Stomach (tissue), 9 donors: ENCODE measurements around the gene IL10RB. TPM values are rescaled to one million over a fixed set of nuclear protein-coding genes. Genes with fewer than 3 reads are reported as not detected.
A peak's percentile ranks its signal among the peaks of the same experiment; 100 is the strongest.
"Not testable (repeated sequence)": the region's sequence is repeated elsewhere in the genome, so short reads cannot be mapped to it uniquely, and the experiment has no call there.

ENCODE experiments used
- DNase-seq, 2 donors: peaks; one replicate each; pipeline versions ENCODE4 v3.0.0 to v3.0.0-alpha.2; 2013 to 2019
- H3K27ac ChIP-seq, 5 donors: fragments of 200-600 bp in 4 of 5; sonication (generic) in 4 of 5; one replicate each; pipeline ENCODE4 v1.5.1; 2013 to 2019; ENCODE audit warnings: mild to moderate bottlenecking in 1 of 5, moderate library complexity in 1 of 5
- H3K27me3 ChIP-seq, 3 donors: fragments of 200-600 bp; sonication (generic); one replicate each; pipeline ENCODE4 v1.5.1; 2017 to 2019; ENCODE audit warnings: mixed run types in 1 of 3
- H3K36me3 ChIP-seq, 4 donors: fragments of 200-600 bp; sonication (generic); 1 replicate in 3 of 4; 2 replicates in 1 of 4; pipeline ENCODE4 v1.5.1; 2016 to 2019
- H3K4me1 ChIP-seq, 4 donors: fragments of 200-600 bp; sonication (generic); one replicate each; pipeline ENCODE4 v1.5.1; 2016 to 2019
- H3K4me3 ChIP-seq, 4 donors: fragments of 200-600 bp; sonication (generic) in 3 of 4; one replicate each; pipeline ENCODE4 v1.5.1; 2016 to 2019; ENCODE audit warnings: mild to moderate bottlenecking in 1 of 4
- H3K9me3 ChIP-seq, 4 donors: fragments of 200-600 bp; sonication (generic); one replicate each; pipeline ENCODE4 v1.5.1; 2016 to 2019
- EP300 ChIP-seq: sonication (generic); formaldehyde crosslinking; IDR thresholded peaks from one replicate; pipeline ENCODE4 v1.6.1; 2017; ENCODE audit warnings: antibody characterized with exemption
- POLR2A ChIP-seq, 4 donors: fragments of 450-650 bp; IDR thresholded peaks; one replicate each; pipeline ENCODE4 v1.6.1; 2016; ENCODE audit warnings: antibody characterized with exemption in 4 of 4, control low read depth in 2 of 4, mild to moderate bottlenecking in 1 of 4, moderate library complexity in 1 of 4
- POLR2AphosphoS5 ChIP-seq, 3 donors: sonication (generic); formaldehyde crosslinking; IDR thresholded peaks; one replicate each; pipeline ENCODE4 v1.6.1; 2016; ENCODE audit warnings: antibody characterized with exemption in 3 of 3
- WGBS, 5 donors: extraction: QIAGEN DNeasy Blood & Tissue Kit in 3 of 5; methylation state at CpG; one replicate each; pipeline versions ENCODE4 v1.1.5 to v1.1.7; 2013 to 2018; 5-methylcytosine and 5-hydroxymethylcytosine counted together
- intact Hi-C: fragments of 100-400 bp; cut with DNase I; formaldehyde crosslinking; loops from one replicate; pipeline ENCODE4 v1.15.1; 2023; ENCODE audit warnings: low total_unique reads
- polyA plus RNA-seq, 3 donors: library from polyadenylated mRNA; stranded (reverse); fragments of 200-250 nt; gene quantifications; one replicate each; pipeline ENCODE4 v1.2.3, GENCODE V29; 2013
- total RNA-seq, 5 donors: library from RNA; depleted of rRNA; stranded (reverse); fragments of >200 nt; gene quantifications; one replicate each; pipeline versions ENCODE4 v1.1.0 to v1.2.3, GENCODE V29; 2014 to 2016
- TF ChIP-seq, protein P1 (sequence below), 7 experiments: fragments of 450-650 bp in 4 of 7; fragments of 200-600 bp in 3 of 7; sonication (generic) in 3 of 7; IDR thresholded peaks; one replicate each; pipeline ENCODE4 v1.5.1; 2016 to 2019; ENCODE audit warnings: antibody characterized with exemption in 7 of 7, control low read depth in 2 of 7, mild to moderate bottlenecking in 1 of 7
- donor health status: healthy with polysubstance abuse.
- donor health status: Bipolar disorder and iron deficiency.
- donor health status: healthy.

The IL10RB gene
- total and polyA plus RNA-seq, 8 donors: 10.3 to 55.3 (median 18.8) TPM; not detected in 1

DNA sequence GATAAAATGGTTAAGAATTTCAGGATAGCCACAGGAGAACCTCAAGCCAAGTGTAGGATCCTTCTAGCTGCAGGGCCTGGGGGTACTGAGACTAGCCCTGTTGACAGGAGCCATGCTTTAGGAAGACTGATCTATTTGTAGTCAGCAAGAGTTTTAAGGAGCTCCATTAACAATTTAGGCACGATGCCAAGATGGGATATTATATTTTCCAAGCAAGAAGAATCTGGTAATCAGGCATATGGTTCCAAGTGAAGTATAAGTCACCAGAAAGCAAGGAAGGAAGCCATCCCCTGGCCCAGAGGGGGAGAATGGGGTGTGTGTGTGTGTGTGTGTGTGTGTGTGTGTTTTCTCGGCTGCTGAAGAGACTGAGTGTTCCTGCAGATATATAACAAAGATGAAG is 29.4 kb upstream of the IL10RB start:
- peak overlapping the region in 1 of 5 donors; percentile 4 for H3K27ac ChIP-seq
- no peaks in the 10 kb centered on the region for H3K27me3 ChIP-seq
- TF ChIP-seq, protein P1, sequence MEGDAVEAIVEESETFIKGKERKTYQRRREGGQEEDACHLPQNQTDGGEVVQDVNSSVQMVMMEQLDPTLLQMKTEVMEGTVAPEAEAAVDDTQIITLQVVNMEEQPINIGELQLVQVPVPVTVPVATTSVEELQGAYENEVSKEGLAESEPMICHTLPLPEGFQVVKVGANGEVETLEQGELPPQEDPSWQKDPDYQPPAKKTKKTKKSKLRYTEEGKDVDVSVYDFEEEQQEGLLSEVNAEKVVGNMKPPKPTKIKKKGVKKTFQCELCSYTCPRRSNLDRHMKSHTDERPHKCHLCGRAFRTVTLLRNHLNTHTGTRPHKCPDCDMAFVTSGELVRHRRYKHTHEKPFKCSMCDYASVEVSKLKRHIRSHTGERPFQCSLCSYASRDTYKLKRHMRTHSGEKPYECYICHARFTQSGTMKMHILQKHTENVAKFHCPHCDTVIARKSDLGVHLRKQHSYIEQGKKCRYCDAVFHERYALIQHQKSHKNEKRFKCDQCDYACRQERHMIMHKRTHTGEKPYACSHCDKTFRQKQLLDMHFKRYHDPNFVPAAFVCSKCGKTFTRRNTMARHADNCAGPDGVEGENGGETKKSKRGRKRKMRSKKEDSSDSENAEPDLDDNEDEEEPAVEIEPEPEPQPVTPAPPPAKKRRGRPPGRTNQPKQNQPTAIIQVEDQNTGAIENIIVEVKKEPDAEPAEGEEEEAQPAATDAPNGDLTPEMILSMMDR (IDR thresholded peaks at IDR 0.05): no peak
- TF ChIP-seq EP300 (no peak), POLR2AphosphoS5 (IDR thresholded peaks at IDR 0.05) (no peak), POLR2A (IDR thresholded peaks at IDR 0.05) (no peak)
- no peaks in the 10 kb centered on the region for H3K9me3 ChIP-seq
- WGBS, 5 donors: 57 to 85% (median 75%) methylated on average over 2 of the region's 2 CpGs
- no peaks in the 10 kb centered on the region for H3K36me3 ChIP-seq
- peak in 1 of 2 donors; percentile 49 for DNase-seq
- no peak overlapping the region for H3K4me3 ChIP-seq
- intact Hi-C loops: no loop called here
- H3K4me1 ChIP-seq: peaks cover 0 to 62% (median 16%) of the 10 kb centered on the region in 4 donors

DNA sequence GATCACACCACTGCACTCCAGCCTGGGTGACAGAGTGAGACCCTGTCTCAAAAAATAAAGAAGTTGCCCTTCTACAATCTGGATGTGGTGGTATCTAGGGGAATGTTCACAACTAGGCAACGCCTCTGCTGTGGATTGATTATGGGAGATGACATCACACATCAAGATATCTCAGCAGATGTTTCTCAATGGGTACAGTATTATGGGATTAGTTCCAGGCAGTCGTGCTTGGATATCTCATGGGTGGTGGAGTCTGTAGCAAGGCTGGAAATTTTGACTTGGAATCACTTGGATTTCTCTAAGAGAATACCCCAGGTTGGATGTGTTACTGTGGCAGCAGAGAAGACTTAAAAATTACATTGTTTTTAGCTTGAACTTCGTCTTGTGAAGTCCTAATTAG is 28.7 kb upstream of the IL10RB start:
- intact Hi-C loops: no loop called here
- 82 to 89% (median 86%) methylated on average over 3 of the region's 3 CpGs for WGBS, 5 donors
- DNase-seq: no peak
- peaks cover 0 to 55% (median 12%) of the 10 kb centered on the region in 4 donors for H3K4me1 ChIP-seq
- H3K4me3 ChIP-seq: no peak overlapping the region
- H3K27me3 ChIP-seq: no peaks in the 10 kb centered on the region
- no peak for TF ChIP-seq POLR2AphosphoS5 (IDR thresholded peaks at IDR 0.05)
- no peak for TF ChIP-seq POLR2A (IDR thresholded peaks at IDR 0.05)
- TF ChIP-seq EP300: no peak
- TF ChIP-seq, protein P1 (IDR thresholded peaks at IDR 0.05): no peak
- no peaks in the 10 kb centered on the region for H3K36me3 ChIP-seq
- peak overlapping the region in 2 of 5 donors; percentile 2 to 43 for H3K27ac ChIP-seq
- no peaks in the 10 kb centered on the region for H3K9me3 ChIP-seq

DNA sequence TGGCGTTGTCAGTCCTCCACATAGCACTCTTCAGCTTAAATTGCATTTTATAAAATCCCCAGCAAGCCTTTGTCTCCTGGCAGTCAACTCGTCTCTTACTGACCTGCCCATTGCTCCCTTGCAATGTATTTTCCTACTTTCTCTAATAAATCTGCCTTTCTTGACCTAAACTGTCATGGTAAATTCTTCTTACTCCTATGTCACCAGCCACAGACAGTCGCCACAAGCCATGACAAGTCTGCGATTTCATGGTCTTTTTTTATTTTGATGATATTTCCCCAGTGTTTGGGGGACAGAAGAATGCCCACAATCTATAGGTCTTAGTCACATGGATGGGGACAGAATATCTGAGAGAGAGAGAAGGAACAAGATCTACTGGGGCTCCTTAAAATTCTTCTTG is 28.0 kb upstream of the IL10RB start:
- no peak for DNase-seq
- WGBS, 5 donors: 85 to 92% (median 89%) methylated on average over 4 of the region's 4 CpGs
- Histone ChIP-seq H3K27me3 (no peaks in the 10 kb centered on the region), H3K9me3 (no peaks in the 10 kb centered on the region), H3K36me3 (peaks cover 0 to 4% (median 3%) of the 10 kb centered on the region in 4 donors), H3K4me3 (no peak overlapping the region), H3K27ac (peak overlapping the region in 3 of 5 donors; percentile 2 to 43 (median 30)), H3K4me1 (peaks cover 0 to 49% (median 10%) of the 10 kb centered on the region in 4 donors)
- intact Hi-C loops: no loop called here
- TF ChIP-seq, protein P1 (IDR thresholded peaks at IDR 0.05): no peak
- no peak for TF ChIP-seq EP300

DNA sequence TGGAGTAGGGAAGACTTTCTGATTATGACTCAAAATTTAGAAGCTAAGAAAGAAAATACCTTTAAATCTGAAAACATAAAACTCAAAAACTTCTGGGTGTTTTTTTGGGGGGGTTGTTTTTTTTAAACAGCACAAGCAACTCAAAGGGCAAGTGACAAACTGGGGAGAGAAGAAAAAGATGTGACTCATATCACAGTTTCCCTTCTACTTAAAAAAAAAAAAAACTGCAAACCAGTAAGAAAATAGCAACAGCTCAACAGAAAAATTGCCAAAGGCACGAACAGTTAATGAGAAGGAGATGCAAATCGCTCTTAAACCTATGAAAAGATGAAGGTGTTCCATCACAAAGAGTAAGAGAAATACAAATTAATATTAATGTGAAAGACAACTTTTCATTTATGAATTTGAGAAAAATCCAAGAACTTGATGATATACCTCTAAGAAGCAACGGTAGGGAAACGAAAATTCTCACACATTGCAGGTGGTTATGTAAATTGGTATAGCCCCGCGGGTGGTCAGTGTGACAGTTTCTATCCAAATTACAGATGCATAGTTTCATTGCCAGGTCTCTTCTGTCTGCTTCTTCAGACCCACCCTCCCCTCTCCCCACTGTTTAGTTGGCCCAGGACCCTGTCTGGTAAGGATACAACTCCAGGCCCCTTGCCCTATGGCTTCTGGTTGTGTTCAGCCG is 27.5 kb upstream of the IL10RB start:
- Histone ChIP-seq H3K4me3 (no peak overlapping the region), H3K27ac (peak overlapping the region in 2 of 5 donors; percentile 30 to 43), H3K9me3 (no peaks in the 10 kb centered on the region), H3K27me3 (no peaks in the 10 kb centered on the region), H3K36me3 (peaks cover 0 to 8% (median 6%) of the 10 kb centered on the region in 4 donors), H3K4me1 (peaks cover 0 to 43% (median 8%) of the 10 kb centered on the region in 4 donors)
- DNase-seq: no peak
- intact Hi-C loops: no loop called here
- TF ChIP-seq POLR2A (IDR thresholded peaks at IDR 0.05) (no peak), POLR2AphosphoS5 (IDR thresholded peaks at IDR 0.05) (no peak), EP300 (no peak)
- TF ChIP-seq, protein P1 (IDR thresholded peaks at IDR 0.05): no peak
- WGBS, 5 donors: 73 to 84% (median 81%) methylated on average over 7 of the region's 7 CpGs

DNA sequence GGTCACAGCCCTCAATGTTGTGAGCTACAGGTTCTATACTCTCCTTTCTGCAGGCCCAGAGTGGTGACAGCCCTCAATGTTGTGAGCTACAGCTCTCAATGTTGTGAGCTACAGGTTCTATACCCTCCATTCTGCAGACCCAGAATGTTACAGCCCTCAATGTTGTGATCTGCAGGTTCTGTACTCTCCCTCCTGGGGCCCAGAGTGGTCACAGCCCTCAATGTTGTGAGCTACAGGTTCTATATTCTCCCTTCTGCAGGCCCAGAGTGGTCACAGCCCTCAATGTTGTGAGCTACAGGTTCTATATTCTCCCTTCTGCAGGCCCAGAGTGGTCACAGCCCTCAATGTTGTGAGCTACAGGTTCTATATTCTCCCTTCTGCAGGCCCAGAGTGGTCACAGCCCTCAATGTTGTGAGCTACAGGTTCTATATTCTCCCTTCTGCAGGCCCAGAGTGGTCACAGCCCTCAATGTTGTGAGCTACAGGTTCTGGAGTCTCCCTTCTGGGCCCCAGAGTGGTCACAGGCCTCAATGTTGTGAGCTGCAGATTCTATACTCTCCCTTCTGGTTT is 26.5 kb upstream of the IL10RB start:
- H3K9me3 ChIP-seq, H3K27me3 ChIP-seq, DNase-seq, H3K4me3 ChIP-seq, intact Hi-C loops: not testable (repeated sequence)
- peaks cover 0 to 43% (median 8%) of the 10 kb centered on the region in 4 donors for H3K4me1 ChIP-seq
- H3K27ac ChIP-seq: peak overlapping the region in 1 of 5 donors; percentile 43
- H3K36me3 ChIP-seq: peaks cover 0 to 14% (median 10%) of the 10 kb centered on the region in 4 donors
